Neural cell (in vitro differentiated cells): ENCODE data around the gene TNK2. TPM values are rescaled to one million over a fixed set of nuclear protein-coding genes. Genes with fewer than 3 reads are reported as not detected.

Experiments used
- H2AFZ ChIP-seq: fragments of 200-600, 300-800 bp; sonication (generic), shearing (Covaris generic); 2 replicates; pipeline ENCODE4 v1.6.0; 2014; ENCODE audit warnings: low read depth, mild to moderate bottlenecking, antibody characterized with exemption, low read length, moderate library complexity
- H3F3A ChIP-seq: fragments of 200-600 bp; shearing (Covaris generic); 2 replicates; pipeline ENCODE4 v1.6.1; 2016; ENCODE audit warnings: mild to moderate bottlenecking, moderate library complexity, mixed read lengths, antibody characterized with exemption, low read length; ENCODE audit not compliant: insufficient read depth, poor library complexity, severe bottlenecking
- H3K27ac ChIP-seq: fragments of 200-600, 300-800 bp; sonication (generic), shearing (Covaris generic); 2 replicates; pipeline ENCODE4 v1.5.1; 2014; ENCODE audit warnings: mild to moderate bottlenecking, low read length, moderate library complexity
- H3K27me3 ChIP-seq: fragments of 300-800, 200-600 bp; sonication (generic), shearing (Covaris generic); 2 replicates; pipeline ENCODE4 v1.6.0; 2014; ENCODE audit warnings: mild to moderate bottlenecking, low read depth, low read length, moderate library complexity; ENCODE audit not compliant: insufficient read depth
- H3K36me3 ChIP-seq: fragments of 300-800, 200-600 bp; sonication (generic), shearing (Covaris generic); 2 replicates; pipeline ENCODE4 v1.5.1; 2014; ENCODE audit warnings: mild to moderate bottlenecking, antibody characterized with exemption, low read length, moderate library complexity; ENCODE audit not compliant: insufficient read depth
- H3K4me2 ChIP-seq: fragments of 300-800, 200-600 bp; sonication (generic), shearing (Covaris generic); 2 replicates; pipeline ENCODE4 v1.6.0; 2014; ENCODE audit warnings: mild to moderate bottlenecking, low read length
- H3K4me3 ChIP-seq: fragments of 300-800, 200-600 bp; sonication (generic), shearing (Covaris generic); 2 replicates; pipeline ENCODE4 v1.5.1; 2014; ENCODE audit warnings: mild to moderate bottlenecking, low read length, moderate library complexity
- H3K79me2 ChIP-seq: fragments of 200-600 bp; shearing (Covaris generic); replicated peaks from 2 replicates; pipeline ENCODE4 v1.6.0; 2014; ENCODE audit warnings: mild to moderate bottlenecking, low read length, moderate library complexity; ENCODE audit not compliant: insufficient read depth
- H3K9ac ChIP-seq: fragments of 300-800, 200-600 bp; sonication (generic), shearing (Covaris generic); 2 replicates; pipeline ENCODE4 v1.6.1; 2016; ENCODE audit warnings: mild to moderate bottlenecking, low read length, mixed read lengths
- H3K9me2 ChIP-seq: fragments of 200-600 bp; shearing (Covaris generic); 2 replicates; pipeline ENCODE4 v1.6.1; 2016; ENCODE audit warnings: mild to moderate bottlenecking, low read length, mixed read lengths; ENCODE audit not compliant: insufficient read depth
- H3K9me3 ChIP-seq: fragments of 200-600, 300-800 bp; sonication (generic), shearing (Covaris generic); 2 replicates; pipeline ENCODE4 v1.6.1; 2016; ENCODE audit warnings: mild to moderate bottlenecking, mixed run types, low read length, moderate library complexity, mixed read lengths
- H4K20me1 ChIP-seq: fragments of 200-600 bp; shearing (Covaris generic); 2 replicates; pipeline ENCODE4 v1.6.1; 2016; ENCODE audit warnings: mild to moderate bottlenecking, mixed run types; ENCODE audit not compliant: insufficient read depth
- CTCF ChIP-seq: fragments of 450-650 bp; IDR thresholded peaks from 2 replicates; pipeline ENCODE4 v1.5.1; 2014; ENCODE audit warnings: antibody characterized with exemption, mild to moderate bottlenecking, moderate library complexity; ENCODE audit not compliant: poor library complexity, severe bottlenecking
- EP300 ChIP-seq: fragments of 450-650 bp; conservative IDR thresholded peaks from 2 replicates; pipeline ENCODE4 v1.6.1; 2014; ENCODE audit warnings: antibody characterized with exemption, mild to moderate bottlenecking, moderate library complexity; ENCODE audit not compliant: poor library complexity, severe bottlenecking
- EZH2 ChIP-seq: fragments of 200-600, 300-800 bp; shearing (Covaris generic), sonication (generic); IDR thresholded peaks from 2 replicates; pipeline ENCODE4 v1.6.1; 2014; ENCODE audit warnings: antibody characterized with exemption, low read length, borderline replicate concordance, mild to moderate bottlenecking; ENCODE audit not compliant: insufficient read depth, poor library complexity, severe bottlenecking
- MXI1 ChIP-seq: fragments of 450-650 bp; conservative IDR thresholded peaks from 2 replicates; pipeline ENCODE4 v1.6.1; 2014; ENCODE audit warnings: antibody characterized with exemption, mild to moderate bottlenecking; ENCODE audit not compliant: poor library complexity, severe bottlenecking
- POLR2AphosphoS5 ChIP-seq: IDR thresholded peaks from 2 replicates; pipeline ENCODE4 v1.6.1; 2012
- RAD21 ChIP-seq: fragments of 450-650 bp; conservative IDR thresholded peaks from 2 replicates; pipeline ENCODE4 v1.6.1; 2014; ENCODE audit warnings: antibody characterized with exemption, mild to moderate bottlenecking, moderate library complexity
- REST ChIP-seq: IDR thresholded peaks from 2 replicates; pipeline ENCODE4 v1.6.1; 2012; ENCODE audit warnings: borderline replicate concordance
- SMC3 ChIP-seq: fragments of 450-650 bp; conservative IDR thresholded peaks from 2 replicates; pipeline ENCODE4 v1.6.1; 2014; ENCODE audit warnings: antibody characterized with exemption, mild to moderate bottlenecking, moderate library complexity; ENCODE audit not compliant: poor library complexity
- TAF1 ChIP-seq: IDR thresholded peaks from 2 replicates; pipeline ENCODE4 v1.6.1; 2012; ENCODE audit warnings: low read depth
- polyA minus RNA-seq: library from RNA; depleted of rRNA, polyadenylated mRNA; stranded (reverse); fragments of >200 nt; gene quantifications from 2 replicates; pipeline ENCODE4 v1.2.3, GENCODE V29; 2014
- polyA plus RNA-seq: library from polyadenylated mRNA; depleted of rRNA; stranded (reverse); fragments of >200 nt; gene quantifications from 2 replicates; pipeline ENCODE4 v1.2.3, GENCODE V29; 2014

TNK2 gene
- polyA plus RNA-seq (16.3 and 22.4 TPM in 2 replicates), polyA minus RNA-seq (15.4 and 21.2 TPM in 2 replicates)

GRCh38 chr3:195907934-195908693 lies at the start of gene TNK2:
TSS of gene TNK2 (minus strand) at chr3:195908551. CDS start at chr3:195888588, 19,963 bp downstream.
- H3K9ac ChIP-seq = peak within 1 kb of the TSS; percentile 67
- peak; percentile 20 for TF ChIP-seq MXI1
- TF ChIP-seq EZH2 = no peak
- TF ChIP-seq REST = no peak
- peak; percentile 8 for TF ChIP-seq POLR2AphosphoS5
- no peak for TF ChIP-seq TAF1
- no peaks in the 10 kb centered on the region for H3K9me3 ChIP-seq
- H4K20me1 ChIP-seq = peaks cover 8% of the 10 kb centered on the region
- H3K9me2 ChIP-seq = no peaks in the 10 kb centered on the region
- no peaks in the 10 kb centered on the region for H3F3A ChIP-seq
- no peak within 1 kb of the TSS for H2AFZ ChIP-seq
- H3K4me2 ChIP-seq = peak within 1 kb of the TSS; percentile 57
- no peaks in the 10 kb centered on the region for H3K36me3 ChIP-seq
- H3K27me3 ChIP-seq = no peaks in the 10 kb centered on the region
- no peak within 1 kb of the TSS for H3K27ac ChIP-seq
- H3K4me3 ChIP-seq = peak within 1 kb of the TSS; percentile 85
- peaks cover 11% of the 10 kb centered on the region for H3K79me2 ChIP-seq

- H3K9ac ChIP-seq = no peak overlapping the region
- H3K9me2 ChIP-seq = no peaks in the 10 kb centered on the region
Measured at GRCh38 chr3:195956577-195956976, 48.2 kb upstream of the TNK2 start.

More at GRCh38 chr3:195956577-195956976, 48.2 kb upstream of the TNK2 start:
- H2AFZ ChIP-seq = no peak overlapping the region
- H3K36me3 ChIP-seq = no peaks in the 10 kb centered on the region
- H4K20me1 ChIP-seq = no peaks in the 10 kb centered on the region
- H3K27me3 ChIP-seq = no peaks in the 10 kb centered on the region
- H3K27ac ChIP-seq = no peak overlapping the region
- no peaks in the 10 kb centered on the region for H3K79me2 ChIP-seq
- H3F3A ChIP-seq = no peaks in the 10 kb centered on the region
- TF ChIP-seq TAF1 (no peak), RAD21 (no peak), CTCF (no peak), POLR2AphosphoS5 (no peak), EZH2 (no peak), SMC3 (no peak), MXI1 (no peak), EP300 (no peak), REST (no peak)
- no peaks in the 10 kb centered on the region for H3K9me3 ChIP-seq
- no peak overlapping the region for H3K4me3 ChIP-seq
- H3K4me2 ChIP-seq = no peak overlapping the region
